ENCODE data around the gene PDZD2.

Gene PDZD2

GRCh38 chr5:31640573-31640972 lies 1.6 kb downstream of the PDZD2 start:
- H3K27me3 ChIP-seq (ENCODE audit: insufficient read depth, poor library complexity, severe bottlenecking), result peaks cover 25% of the 10 kb centered on the region
- H3K27ac ChIP-seq (replicated peaks), result no peak overlapping the region
- no peak for DNase-seq (ENCODE audit: low read depth in 1 of 2, low spot score in 1 of 2)
- no peak overlapping the region for H3K4me3 ChIP-seq (replicated peaks; ENCODE audit: insufficient read depth, low read length)
- TF ChIP-seq SPI1 (IDR thresholded peaks at IDR 0.05; ENCODE audit: borderline replicate concordance, low read depth) (no peak), GABPA (IDR thresholded peaks at IDR 0.05; ENCODE audit: low read depth) (no peak), REST (IDR thresholded peaks at IDR 0.05; ENCODE audit: insufficient replicate concordance, low read depth) (no peak), POLR2AphosphoS5 (IDR thresholded peaks at IDR 0.05; ENCODE audit: low read depth) (no peak), CTCF (IDR thresholded peaks at IDR 0.05; ENCODE audit: insufficient read depth, low read length) (no peak)

- Histone ChIP-seq H3K4me3 (replicated peaks; ENCODE audit: insufficient read depth, low read length) (no peak overlapping the region), H3K27me3 (ENCODE audit: insufficient read depth, poor library complexity, severe bottlenecking) (peaks cover 24% of the 10 kb centered on the region), H3K27ac (replicated peaks) (no peak overlapping the region)
- TF ChIP-seq GABPA (IDR thresholded peaks at IDR 0.05; ENCODE audit: low read depth) (no peak), SPI1 (IDR thresholded peaks at IDR 0.05; ENCODE audit: borderline replicate concordance, low read depth) (no peak), REST (IDR thresholded peaks at IDR 0.05; ENCODE audit: insufficient replicate concordance, low read depth) (no peak), POLR2AphosphoS5 (IDR thresholded peaks at IDR 0.05; ENCODE audit: low read depth) (no peak), CTCF (IDR thresholded peaks at IDR 0.05; ENCODE audit: insufficient read depth, low read length) (no peak)
- DNase-seq (ENCODE audit: low read depth in 1 of 2, low spot score in 1 of 2), result no peak
Observed at GRCh38 chr5:31641059-31641458, 2.1 kb downstream of the PDZD2 start.

GRCh38 chr5:31641575-31641974 lies 2.6 kb downstream of the PDZD2 start:
- Histone ChIP-seq H3K27me3 (ENCODE audit: insufficient read depth, poor library complexity, severe bottlenecking) (peaks cover 24% of the 10 kb centered on the region), H3K27ac (replicated peaks) (no peak overlapping the region), H3K4me3 (replicated peaks; ENCODE audit: insufficient read depth, low read length) (no peak overlapping the region)
- TF ChIP-seq GABPA (IDR thresholded peaks at IDR 0.05; ENCODE audit: low read depth) (no peak), REST (IDR thresholded peaks at IDR 0.05; ENCODE audit: insufficient replicate concordance, low read depth) (no peak), POLR2AphosphoS5 (IDR thresholded peaks at IDR 0.05; ENCODE audit: low read depth) (no peak), SPI1 (IDR thresholded peaks at IDR 0.05; ENCODE audit: borderline replicate concordance, low read depth) (no peak), CTCF (IDR thresholded peaks at IDR 0.05; ENCODE audit: insufficient read depth, low read length) (no peak)
- no peak for DNase-seq (ENCODE audit: low read depth in 1 of 2, low spot score in 1 of 2)

All from HL-60 (cell line).